Measurements from ENCODE around the gene ZBTB39.

DNA sequence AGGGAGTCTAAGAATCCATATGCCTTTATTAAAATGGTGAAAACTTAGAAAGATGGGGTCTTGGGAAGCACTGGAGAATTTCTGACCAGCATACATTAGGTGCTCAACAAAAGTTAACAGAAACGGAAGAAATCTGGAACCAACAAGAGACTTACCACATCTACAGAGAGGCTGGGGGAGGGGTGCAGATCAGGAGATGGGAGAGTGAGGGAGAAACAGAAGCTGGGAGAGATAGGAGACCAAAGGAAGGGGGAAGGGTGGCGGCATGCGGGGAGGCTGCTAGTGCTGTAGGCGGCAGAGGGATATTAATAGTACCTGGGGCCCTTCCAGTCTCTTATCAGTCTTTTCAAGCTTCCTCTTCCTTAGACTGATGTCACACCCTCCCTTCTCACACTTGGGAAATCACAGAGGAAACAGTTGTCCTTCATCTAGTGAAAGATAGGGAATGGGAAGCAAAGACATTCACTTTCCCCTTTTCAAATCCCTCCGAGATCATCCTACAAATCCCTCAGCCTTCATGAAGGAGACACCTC, 18.1 kb downstream of the ZBTB39 start:
- TF ChIP-seq, protein P1, sequence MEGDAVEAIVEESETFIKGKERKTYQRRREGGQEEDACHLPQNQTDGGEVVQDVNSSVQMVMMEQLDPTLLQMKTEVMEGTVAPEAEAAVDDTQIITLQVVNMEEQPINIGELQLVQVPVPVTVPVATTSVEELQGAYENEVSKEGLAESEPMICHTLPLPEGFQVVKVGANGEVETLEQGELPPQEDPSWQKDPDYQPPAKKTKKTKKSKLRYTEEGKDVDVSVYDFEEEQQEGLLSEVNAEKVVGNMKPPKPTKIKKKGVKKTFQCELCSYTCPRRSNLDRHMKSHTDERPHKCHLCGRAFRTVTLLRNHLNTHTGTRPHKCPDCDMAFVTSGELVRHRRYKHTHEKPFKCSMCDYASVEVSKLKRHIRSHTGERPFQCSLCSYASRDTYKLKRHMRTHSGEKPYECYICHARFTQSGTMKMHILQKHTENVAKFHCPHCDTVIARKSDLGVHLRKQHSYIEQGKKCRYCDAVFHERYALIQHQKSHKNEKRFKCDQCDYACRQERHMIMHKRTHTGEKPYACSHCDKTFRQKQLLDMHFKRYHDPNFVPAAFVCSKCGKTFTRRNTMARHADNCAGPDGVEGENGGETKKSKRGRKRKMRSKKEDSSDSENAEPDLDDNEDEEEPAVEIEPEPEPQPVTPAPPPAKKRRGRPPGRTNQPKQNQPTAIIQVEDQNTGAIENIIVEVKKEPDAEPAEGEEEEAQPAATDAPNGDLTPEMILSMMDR (IDR thresholded peaks at IDR 0.05; ENCODE audit: low read depth, low read length): no peak
- no peak for TF ChIP-seq EZH2phosphoT487 (IDR thresholded peaks at IDR 0.05; ENCODE audit: low read depth)
